Measurements from ENCODE around the gene RICTOR. TPM values are rescaled to one million over a fixed set of nuclear protein-coding genes. Genes with fewer than 3 reads are reported as not detected.

Gene RICTOR
- total and polyA plus RNA-seq, 2 of the 4 experiments (the other 2 are of a cell fraction) = 4.1 to 35.7 TPM

DNA sequence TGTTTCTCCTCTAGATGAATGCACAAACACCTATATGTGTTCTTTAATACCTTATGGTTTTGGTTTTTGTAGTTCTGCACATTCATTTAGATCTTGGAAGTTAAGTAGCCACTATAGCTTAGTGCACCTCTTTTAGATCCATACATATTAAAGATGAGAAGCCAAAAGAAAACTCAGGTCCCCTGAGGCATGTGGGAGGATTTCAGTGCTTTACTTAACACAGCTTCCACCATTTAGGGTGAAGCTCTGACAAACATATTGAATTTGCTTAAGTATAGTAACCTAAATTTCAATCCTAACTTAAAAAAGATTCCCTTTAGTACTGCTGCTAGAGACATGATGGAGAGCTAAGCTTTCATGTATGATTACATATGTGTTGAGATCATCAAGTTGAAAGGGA is 25.6 kb upstream of the RICTOR start:
- Histone ChIP-seq H2AK9ac (replicated peaks; ENCODE audit: low read depth, low read length, poor library complexity) (no peak overlapping the region), H2BK5ac (ENCODE audit: low read depth, low read length, poor library complexity, severe bottlenecking) (peak overlapping the region; percentile 97), H3K4ac (ENCODE audit: low read depth, low read length) (peak overlapping the region; percentile 82; the same call in 1 of the 2 replicates), H3K18ac (ENCODE audit: low read depth, low read length) (peak overlapping the region; percentile 87; the same call in 1 of the 2 replicates), H3K27ac (ENCODE audit: insufficient read depth, low read length) (no peak overlapping the region), H2BK120ac (ENCODE audit: low read depth, low read length) (peak overlapping the region; percentile 82; the same call in 1 of the 2 replicates), H3K9me1 (ENCODE audit: insufficient read depth, low read length) (peaks cover 13% of the 10 kb centered on the region), H3K56ac (ENCODE audit: extremely low read depth, insufficient read depth, low read length) (no peak overlapping the region), H3K9me3 (ENCODE audit: control insufficient read depth, insufficient read depth, low read length) (no peaks in the 10 kb centered on the region), H3K14ac (replicated peaks; ENCODE audit: low read depth, low read length) (peak overlapping the region; percentile 46; the same call in 1 of the 2 replicates), H3K79me1 (ENCODE audit: low read depth in 1 of 2, low read length in 2 of 2) (peaks cover 0 to 3% of the 10 kb centered on the region in 2 experiments; a peak in 1 of 4 replicates), H4K5ac (ENCODE audit: low read depth, low read length) (peak overlapping the region; percentile 74; the same call in 1 of the 2 replicates), H2AFZ (replicated peaks; ENCODE audit: low read length, poor library complexity) (no peak overlapping the region), H3K9ac (ENCODE audit: low read depth, low read length) (no peak overlapping the region), H4K20me1 (ENCODE audit: insufficient read depth, low read length) (no peaks in the 10 kb centered on the region), H3K23ac (ENCODE audit: low read depth, low read length) (peak overlapping the region; percentile 68; the same call in 1 of the 2 replicates), H4K8ac (ENCODE audit: low read depth in 2 of 2, low read length in 2 of 2) (peak overlapping the region; percentile 55 to 73; a peak in 3 of 4 replicates), H3K27me3 (ENCODE audit: control insufficient read depth, insufficient read depth, low read length) (no peaks in the 10 kb centered on the region), H3K4me2 (ENCODE audit: low read depth, low read length) (no peak overlapping the region), H3K36me3 (ENCODE audit: control insufficient read depth, insufficient read depth, low read length) (no peaks in the 10 kb centered on the region), H2BK15ac (ENCODE audit: low read depth, low read length) (peak overlapping the region; percentile 95; the same call in 1 of the 3 replicates), H2BK20ac (ENCODE audit: low read depth, low read length) (peak overlapping the region; percentile 95), H3K4me3 (ENCODE audit: insufficient read depth, low read depth, low read length) (no peak overlapping the region), H2AK5ac (ENCODE audit: low read depth, low read length) (peak overlapping the region; percentile 57; the same call in 1 of the 2 replicates), H3K4me1 (ENCODE audit: control insufficient read depth, insufficient read depth, low read length) (peaks cover 16% of the 10 kb centered on the region), H4K91ac (ENCODE audit: insufficient read depth, low read depth, low read length) (peak overlapping the region; percentile 71)
- DNase-seq (no peak), ATAC-seq (ENCODE audit: low read depth) (no peak)
- TF ChIP-seq SMC3 (IDR thresholded peaks at IDR 0.05; ENCODE audit: low read depth, low read length) = no peak
- TF ChIP-seq, protein P1, sequence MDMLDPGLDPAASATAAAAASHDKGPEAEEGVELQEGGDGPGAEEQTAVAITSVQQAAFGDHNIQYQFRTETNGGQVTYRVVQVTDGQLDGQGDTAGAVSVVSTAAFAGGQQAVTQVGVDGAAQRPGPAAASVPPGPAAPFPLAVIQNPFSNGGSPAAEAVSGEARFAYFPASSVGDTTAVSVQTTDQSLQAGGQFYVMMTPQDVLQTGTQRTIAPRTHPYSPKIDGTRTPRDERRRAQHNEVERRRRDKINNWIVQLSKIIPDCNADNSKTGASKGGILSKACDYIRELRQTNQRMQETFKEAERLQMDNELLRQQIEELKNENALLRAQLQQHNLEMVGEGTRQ (IDR thresholded peaks at IDR 0.05; ENCODE audit: low read depth, low read length) = no peak
- no peak for TF ChIP-seq CHD1 (IDR thresholded peaks at IDR 0.05; ENCODE audit: low read depth, low read length)
- no peak for TF ChIP-seq MAZ (IDR thresholded peaks at IDR 0.05; ENCODE audit: borderline replicate concordance, low read depth, low read length)
- no peak for TF ChIP-seq BHLHE40 (IDR thresholded peaks at IDR 0.05; ENCODE audit: low read depth, low read length)
- TF ChIP-seq CEBPB (IDR thresholded peaks at IDR 0.05; ENCODE audit: low read depth, low read length) = no peak
- no peak for TF ChIP-seq MAFK (IDR thresholded peaks at IDR 0.05; ENCODE audit: low read depth, low read length)
- no peak for TF ChIP-seq MXI1 (IDR thresholded peaks at IDR 0.05; ENCODE audit: borderline replicate concordance, low read depth, low read length)
- TF ChIP-seq, protein P2, sequence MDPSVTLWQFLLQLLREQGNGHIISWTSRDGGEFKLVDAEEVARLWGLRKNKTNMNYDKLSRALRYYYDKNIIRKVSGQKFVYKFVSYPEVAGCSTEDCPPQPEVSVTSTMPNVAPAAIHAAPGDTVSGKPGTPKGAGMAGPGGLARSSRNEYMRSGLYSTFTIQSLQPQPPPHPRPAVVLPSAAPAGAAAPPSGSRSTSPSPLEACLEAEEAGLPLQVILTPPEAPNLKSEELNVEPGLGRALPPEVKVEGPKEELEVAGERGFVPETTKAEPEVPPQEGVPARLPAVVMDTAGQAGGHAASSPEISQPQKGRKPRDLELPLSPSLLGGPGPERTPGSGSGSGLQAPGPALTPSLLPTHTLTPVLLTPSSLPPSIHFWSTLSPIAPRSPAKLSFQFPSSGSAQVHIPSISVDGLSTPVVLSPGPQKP (IDR thresholded peaks at IDR 0.05; ENCODE audit: borderline replicate concordance, low read depth, low read length) = no peak
- no peak for TF ChIP-seq POLR2A (IDR thresholded peaks at IDR 0.05; ENCODE audit: low read depth, low read length)
- no peak for TF ChIP-seq NFE2L2 (IDR thresholded peaks at IDR 0.05; ENCODE audit: low read depth, low read length)
- no peak for TF ChIP-seq RCOR1 (IDR thresholded peaks at IDR 0.05; ENCODE audit: insufficient replicate concordance, low read length)
- TF ChIP-seq, protein P3, sequence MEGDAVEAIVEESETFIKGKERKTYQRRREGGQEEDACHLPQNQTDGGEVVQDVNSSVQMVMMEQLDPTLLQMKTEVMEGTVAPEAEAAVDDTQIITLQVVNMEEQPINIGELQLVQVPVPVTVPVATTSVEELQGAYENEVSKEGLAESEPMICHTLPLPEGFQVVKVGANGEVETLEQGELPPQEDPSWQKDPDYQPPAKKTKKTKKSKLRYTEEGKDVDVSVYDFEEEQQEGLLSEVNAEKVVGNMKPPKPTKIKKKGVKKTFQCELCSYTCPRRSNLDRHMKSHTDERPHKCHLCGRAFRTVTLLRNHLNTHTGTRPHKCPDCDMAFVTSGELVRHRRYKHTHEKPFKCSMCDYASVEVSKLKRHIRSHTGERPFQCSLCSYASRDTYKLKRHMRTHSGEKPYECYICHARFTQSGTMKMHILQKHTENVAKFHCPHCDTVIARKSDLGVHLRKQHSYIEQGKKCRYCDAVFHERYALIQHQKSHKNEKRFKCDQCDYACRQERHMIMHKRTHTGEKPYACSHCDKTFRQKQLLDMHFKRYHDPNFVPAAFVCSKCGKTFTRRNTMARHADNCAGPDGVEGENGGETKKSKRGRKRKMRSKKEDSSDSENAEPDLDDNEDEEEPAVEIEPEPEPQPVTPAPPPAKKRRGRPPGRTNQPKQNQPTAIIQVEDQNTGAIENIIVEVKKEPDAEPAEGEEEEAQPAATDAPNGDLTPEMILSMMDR (conservative IDR thresholded peaks at IDR 0.05; ENCODE audit: low read depth, low read length) = no peak
- no peak for TF ChIP-seq FOS (IDR thresholded peaks at IDR 0.05; ENCODE audit: low read depth, low read length)
- no peak for TF ChIP-seq RAD21 (IDR thresholded peaks at IDR 0.05; ENCODE audit: low read length)
- no TSS peak for BruUV-seq (replicated peaks)
- intact Hi-C loops (cut with micrococcal nuclease) (loop anchor here (1.0 kb wide), 1 partner anchor 26 kb away; the partner anchor contains the start of gene RICTOR), in situ Hi-C loops (cut with MboI; ENCODE audit: low sequenced_read_pairs) (no loop called here), dilution Hi-C loops (cut with HindIII; ENCODE audit: low sequenced_read_pairs, unreplicated experiment) (no loop called here)
- ChIA-PET POLR2A (ENCODE audit: unreplicated experiment) (interaction anchor here (1.0 kb wide), 1 partner anchor 325 kb away, joined by 3 read pairs; the partner anchor contains the start of gene DAB2), CTCF (interaction anchor here (1.2 to 1.6 kb wide), 2 partner anchors 19 to 28 kb away, joined by 3 to 7 read pairs; no protein-coding TSS in a partner anchor)
